BLaER1 (cell line): Measurements from ENCODE around the gene ZNF41.
"Not testable (repeated sequence)": the region's sequence is repeated elsewhere in the genome, so short reads cannot be mapped to it uniquely, and the experiment has no call there.

Experiments
- H3K27ac ChIP-seq: shearing (Covaris generic); formaldehyde crosslinking; 2 replicates; pipeline ENCODE4 v1.8.1; 2022
- H3K27me3 ChIP-seq: shearing (Covaris generic); formaldehyde crosslinking; 2 replicates; pipeline ENCODE4 v1.8.1; 2022
- H3K36me3 ChIP-seq: shearing (Covaris generic); formaldehyde crosslinking; 2 replicates; pipeline ENCODE4 v1.8.1; 2022
- H3K4me1 ChIP-seq: shearing (Covaris generic); formaldehyde crosslinking; 2 replicates; pipeline ENCODE4 v1.8.1; 2022
- H3K4me2 ChIP-seq: shearing (Covaris generic); formaldehyde crosslinking; 2 replicates; pipeline ENCODE4 v1.8.1; 2022
- H3K4me3 ChIP-seq: shearing (Covaris generic); formaldehyde crosslinking; 2 replicates; pipeline ENCODE4 v1.8.1; 2022
- H3K9ac ChIP-seq: shearing (Covaris generic); formaldehyde crosslinking; 2 replicates; pipeline ENCODE4 v1.8.1; 2022
- H3K9me3 ChIP-seq: shearing (Covaris generic); formaldehyde crosslinking; 2 replicates; pipeline ENCODE4 v1.8.1; 2022
- H4K20me1 ChIP-seq: shearing (Covaris generic); formaldehyde crosslinking; 2 replicates; pipeline ENCODE4 v1.8.1; 2022
- Cebpa-rat ChIP-seq: shearing (Covaris generic); IDR thresholded peaks from 2 replicates; pipeline ENCODE4 v1.8.1; 2022

ZNF41 gene

DNA sequence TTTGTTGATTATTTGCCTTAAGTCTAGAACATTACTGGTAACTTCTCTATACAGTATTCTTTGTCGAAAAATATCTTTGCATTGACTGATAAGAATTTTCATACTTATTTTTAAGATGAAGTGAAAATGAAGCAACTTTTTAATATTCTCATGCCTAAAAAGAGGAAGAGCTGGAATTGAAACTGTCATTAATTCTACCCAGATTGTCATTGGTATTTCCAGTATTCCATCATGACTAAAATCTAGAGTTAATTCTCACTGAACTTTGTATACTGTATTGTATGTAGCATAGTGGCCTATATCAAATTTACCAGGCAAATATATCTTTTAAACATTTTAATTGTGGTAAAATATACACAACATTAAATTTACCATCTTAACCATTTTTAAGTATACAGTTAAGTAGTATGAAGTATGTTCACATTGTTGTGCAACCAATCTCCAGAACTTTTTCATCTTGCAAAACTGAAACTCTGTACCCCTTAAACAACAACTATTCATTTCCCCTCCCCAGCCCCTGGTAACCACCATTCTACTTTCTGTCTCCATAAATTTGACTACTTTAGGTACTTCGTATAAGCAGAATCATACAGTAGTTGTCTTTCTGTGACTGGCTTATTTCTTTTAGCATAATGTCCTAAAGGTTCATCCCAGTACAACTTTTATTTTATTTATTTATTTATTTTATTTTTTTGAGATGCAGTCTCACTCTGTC, 24.3 kb upstream of the ZNF41 start:
- TF ChIP-seq Cebpa-rat = no peak
- no peak overlapping the region for H3K9ac ChIP-seq
- H3K4me2 ChIP-seq = no peak overlapping the region
- peaks cover 41% of the 10 kb centered on the region for H3K27me3 ChIP-seq
- H3K27ac ChIP-seq = no peak overlapping the region
- H4K20me1 ChIP-seq = no peaks in the 10 kb centered on the region; the same call in 1 of the 2 replicates
- H3K4me1 ChIP-seq = no peaks in the 10 kb centered on the region
- no peaks in the 10 kb centered on the region for H3K36me3 ChIP-seq
- no peak overlapping the region for H3K4me3 ChIP-seq
- H3K9me3 ChIP-seq = no peaks in the 10 kb centered on the region

DNA sequence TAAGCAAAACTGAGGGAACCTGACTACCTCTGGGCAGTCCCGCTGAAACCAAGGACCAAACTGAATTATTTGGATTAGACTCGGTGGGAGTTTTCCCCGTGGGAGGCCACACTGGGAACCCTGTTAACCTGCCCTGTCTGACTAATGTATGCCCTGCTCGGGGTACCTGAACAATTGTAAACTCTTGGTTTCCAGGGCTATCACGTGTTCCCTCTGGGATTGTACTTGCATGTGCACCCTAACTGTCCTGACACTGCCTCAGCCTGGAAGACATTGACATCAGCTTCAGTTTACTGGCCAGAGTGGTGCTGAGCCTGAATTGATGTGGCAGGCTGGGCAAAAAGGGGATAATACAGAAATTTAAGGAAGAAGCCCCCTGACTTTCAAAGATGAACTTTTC, 20.1 kb upstream of the ZNF41 start:
- no peaks in the 10 kb centered on the region; the same call in 1 of the 2 replicates for H4K20me1 ChIP-seq
- H3K4me3 ChIP-seq = no peak overlapping the region
- H3K4me2 ChIP-seq = no peak overlapping the region
- H3K27ac ChIP-seq = no peak overlapping the region
- no peak overlapping the region for H3K9ac ChIP-seq
- no peak for TF ChIP-seq Cebpa-rat
- H3K9me3 ChIP-seq = no peaks in the 10 kb centered on the region
- H3K36me3 ChIP-seq = no peaks in the 10 kb centered on the region
- H3K4me1 ChIP-seq = 0 out of 2 replicates have a peak, but pooled peaks cover 4% of the 10 kb centered on the region
- H3K27me3 ChIP-seq = peaks cover 67% of the 10 kb centered on the region

DNA sequence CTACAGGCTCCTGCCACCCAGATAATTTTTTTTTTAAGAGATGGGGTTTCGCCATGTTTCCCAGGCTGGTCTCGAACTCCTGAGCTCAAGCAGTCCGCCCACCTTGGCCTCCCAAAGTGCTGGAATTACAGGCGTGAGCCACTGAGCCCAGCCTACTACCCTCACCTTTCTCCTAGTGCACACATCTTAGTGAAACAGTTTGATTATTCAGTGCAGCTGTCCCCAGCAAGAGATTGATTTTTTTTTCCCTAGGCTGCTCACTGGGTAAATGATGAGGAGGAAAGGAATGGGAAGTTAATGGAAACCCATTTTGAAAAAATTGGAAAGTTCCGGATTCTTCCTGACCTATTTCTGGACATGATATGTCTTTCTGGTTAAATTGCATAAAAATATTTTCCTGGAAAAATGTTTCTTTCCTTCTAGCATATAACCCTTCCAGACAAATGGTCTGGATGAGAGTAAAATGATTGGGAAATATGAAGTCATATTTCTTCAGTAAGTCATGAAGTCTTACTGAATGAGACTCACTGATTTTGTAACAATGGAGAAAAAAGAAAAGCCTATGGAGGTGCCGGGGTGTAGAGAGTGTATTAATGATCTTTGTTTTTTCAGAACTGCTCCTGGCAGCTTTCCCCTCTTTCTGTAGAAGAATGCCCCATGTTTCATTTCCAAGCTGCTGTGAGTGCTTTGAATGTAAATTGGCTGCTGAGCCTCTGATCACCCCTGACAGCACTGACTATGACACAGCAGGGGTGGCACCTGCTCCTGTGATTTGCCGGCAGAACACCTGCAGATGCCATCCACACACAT, 19.5 kb upstream of the ZNF41 start:
- H3K4me1 ChIP-seq = 0 out of 2 replicates have a peak, but pooled peaks cover 4% of the 10 kb centered on the region
- no peaks in the 10 kb centered on the region for H3K9me3 ChIP-seq
- H3K9ac ChIP-seq = no peak overlapping the region
- H3K27me3 ChIP-seq = peaks cover 65% of the 10 kb centered on the region
- no peak overlapping the region for H3K4me3 ChIP-seq
- H4K20me1 ChIP-seq = no peaks in the 10 kb centered on the region; the same call in 1 of the 2 replicates
- H3K36me3 ChIP-seq = no peaks in the 10 kb centered on the region
- no peak overlapping the region for H3K4me2 ChIP-seq
- no peak overlapping the region for H3K27ac ChIP-seq
- no peak for TF ChIP-seq Cebpa-rat

DNA sequence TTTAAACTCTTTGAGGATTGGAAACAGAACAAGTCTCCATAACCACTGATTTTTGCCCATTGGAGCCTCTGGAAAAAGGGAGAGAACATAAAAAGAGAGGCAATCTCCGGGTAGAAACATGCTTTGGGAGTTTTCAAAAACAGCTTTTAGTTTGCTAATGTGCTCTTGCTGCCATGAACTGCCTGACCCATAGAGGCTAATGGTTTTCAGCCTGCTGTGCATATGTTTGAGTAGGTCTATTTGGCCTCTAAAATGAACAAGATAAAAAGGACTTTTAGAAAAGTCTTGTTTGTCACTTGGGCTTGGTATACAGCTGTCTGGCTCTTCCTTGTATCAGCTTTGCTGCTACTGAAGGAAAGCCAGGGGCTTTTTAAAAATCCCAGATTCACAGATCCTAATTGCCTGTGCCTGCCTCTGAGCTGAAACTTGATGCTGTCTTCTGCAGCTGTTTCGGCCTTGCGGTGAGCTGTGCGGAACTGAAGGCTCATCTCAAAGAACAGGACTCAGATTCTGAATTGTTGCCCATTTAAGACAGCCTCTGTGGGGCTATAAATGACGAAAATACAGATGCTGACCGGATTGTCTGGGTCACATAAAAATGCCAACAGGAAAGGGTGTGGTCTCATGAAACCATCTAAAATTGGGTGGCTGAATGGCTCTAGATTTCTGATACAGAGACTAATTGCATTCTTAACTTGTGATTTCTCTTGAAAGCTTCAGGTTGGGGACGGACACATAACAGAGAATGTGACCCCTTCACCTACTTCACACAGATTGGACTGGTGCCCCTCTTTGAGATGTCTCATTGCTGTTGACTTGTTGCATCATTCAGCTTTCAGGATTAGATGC, 18.4 kb upstream of the ZNF41 start:
- H3K4me3 ChIP-seq = no peak overlapping the region
- H3K27ac ChIP-seq = no peak overlapping the region

DNA sequence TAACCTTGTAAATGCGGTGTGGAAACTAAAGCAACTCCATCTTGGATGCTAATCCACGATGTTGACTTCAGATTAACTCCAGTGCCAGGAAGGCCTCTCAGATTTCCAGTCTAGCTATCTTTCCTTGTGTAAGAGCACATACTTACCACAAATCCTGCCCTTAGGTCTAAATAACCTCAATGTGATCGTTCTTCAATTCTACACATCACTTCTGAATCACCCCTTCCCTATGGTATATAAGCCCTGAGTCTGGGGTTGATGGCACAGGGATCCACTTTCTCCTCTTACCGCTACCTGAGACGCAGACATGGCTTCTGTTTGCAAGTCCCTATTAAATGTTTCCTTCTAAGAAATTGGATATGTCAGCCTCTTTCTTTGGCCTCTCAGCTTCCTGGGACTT, 17.5 kb upstream of the ZNF41 start:
- Histone ChIP-seq H3K9ac (no peak overlapping the region), H3K4me2 (no peak overlapping the region), H3K4me3 (no peak overlapping the region), H4K20me1 (no peaks in the 10 kb centered on the region; the same call in 1 of the 2 replicates), H3K27ac (no peak overlapping the region), H3K27me3 (peaks cover 73% of the 10 kb centered on the region), H3K36me3 (no peaks in the 10 kb centered on the region), H3K4me1 (0 out of 2 replicates have a peak, but pooled peaks cover 4% of the 10 kb centered on the region), H3K9me3 (no peaks in the 10 kb centered on the region)
- no peak for TF ChIP-seq Cebpa-rat

More for the DNA sequence above, 18.4 kb upstream of the ZNF41 start:
- no peaks in the 10 kb centered on the region; the same call in 1 of the 2 replicates for H4K20me1 ChIP-seq
- H3K4me2 ChIP-seq = no peak overlapping the region
- no peaks in the 10 kb centered on the region for H3K36me3 ChIP-seq
- TF ChIP-seq Cebpa-rat = no peak
- H3K9me3 ChIP-seq = no peaks in the 10 kb centered on the region
- no peak overlapping the region for H3K9ac ChIP-seq
- H3K4me1 ChIP-seq = 0 out of 2 replicates have a peak, but pooled peaks cover 4% of the 10 kb centered on the region
- H3K27me3 ChIP-seq = peaks cover 70% of the 10 kb centered on the region

DNA sequence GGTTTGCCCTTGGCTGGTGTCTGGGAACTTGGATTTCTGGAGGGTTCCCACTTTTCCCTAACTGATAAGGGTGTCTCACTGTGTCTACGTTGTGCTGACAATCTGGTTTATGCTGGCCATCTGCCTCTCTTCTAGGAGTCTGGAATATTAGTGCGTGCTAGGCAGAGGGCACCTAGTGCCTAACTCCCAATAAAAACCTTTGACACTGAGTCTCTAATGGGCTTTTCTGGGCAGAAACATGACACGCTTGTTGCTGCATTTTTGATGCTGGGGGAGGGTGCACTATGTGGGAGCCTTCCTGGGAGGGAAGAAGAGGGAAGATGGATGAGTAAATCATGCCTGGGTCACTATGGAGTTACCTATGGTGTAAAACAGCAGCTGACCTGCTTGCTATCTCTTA, 16.3 kb upstream of the ZNF41 start:
- no peak overlapping the region for H3K4me3 ChIP-seq
- 0 out of 2 replicates have a peak, but pooled peaks cover 4% of the 10 kb centered on the region for H3K4me1 ChIP-seq
- H3K9me3 ChIP-seq = peaks cover 5% of the 10 kb centered on the region; the same call in 1 of the 2 replicates
- TF ChIP-seq Cebpa-rat = no peak
- H3K36me3 ChIP-seq = no peaks in the 10 kb centered on the region
- no peak overlapping the region for H3K27ac ChIP-seq
- no peak overlapping the region for H3K4me2 ChIP-seq
- H3K27me3 ChIP-seq = peaks cover 80% of the 10 kb centered on the region
- H3K9ac ChIP-seq = no peak overlapping the region
- no peaks in the 10 kb centered on the region; the same call in 1 of the 2 replicates for H4K20me1 ChIP-seq

DNA sequence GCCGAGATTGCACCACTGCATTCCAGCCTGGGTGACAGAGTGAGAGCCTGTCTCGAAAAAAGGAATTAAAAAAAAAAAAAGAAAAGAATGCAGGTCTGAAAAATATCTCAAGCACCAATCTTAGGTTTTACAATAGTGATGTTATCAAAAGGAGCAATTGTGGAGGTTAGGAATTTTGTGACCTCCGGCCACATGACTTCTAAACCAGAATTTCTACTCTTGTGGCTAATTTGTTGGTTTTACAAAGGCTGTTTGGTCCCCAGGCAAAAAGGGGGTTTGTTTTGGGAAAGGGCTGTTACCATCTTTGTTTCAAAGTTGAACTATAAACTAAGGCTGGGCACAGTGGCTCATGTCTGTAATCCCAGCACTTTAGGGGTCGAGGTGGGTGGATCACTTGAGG, 15.4 kb upstream of the ZNF41 start:
- Histone ChIP-seq H3K27ac (no peak overlapping the region), H3K4me1 (0 out of 2 replicates have a peak, but pooled peaks cover 4% of the 10 kb centered on the region), H3K4me3 (no peak overlapping the region), H3K9ac (no peak overlapping the region), H4K20me1 (no peaks in the 10 kb centered on the region; the same call in 1 of the 2 replicates), H3K36me3 (no peaks in the 10 kb centered on the region), H3K27me3 (peaks cover 78% of the 10 kb centered on the region), H3K4me2 (no peak overlapping the region), H3K9me3 (peaks cover 13% of the 10 kb centered on the region)
- no peak for TF ChIP-seq Cebpa-rat

DNA sequence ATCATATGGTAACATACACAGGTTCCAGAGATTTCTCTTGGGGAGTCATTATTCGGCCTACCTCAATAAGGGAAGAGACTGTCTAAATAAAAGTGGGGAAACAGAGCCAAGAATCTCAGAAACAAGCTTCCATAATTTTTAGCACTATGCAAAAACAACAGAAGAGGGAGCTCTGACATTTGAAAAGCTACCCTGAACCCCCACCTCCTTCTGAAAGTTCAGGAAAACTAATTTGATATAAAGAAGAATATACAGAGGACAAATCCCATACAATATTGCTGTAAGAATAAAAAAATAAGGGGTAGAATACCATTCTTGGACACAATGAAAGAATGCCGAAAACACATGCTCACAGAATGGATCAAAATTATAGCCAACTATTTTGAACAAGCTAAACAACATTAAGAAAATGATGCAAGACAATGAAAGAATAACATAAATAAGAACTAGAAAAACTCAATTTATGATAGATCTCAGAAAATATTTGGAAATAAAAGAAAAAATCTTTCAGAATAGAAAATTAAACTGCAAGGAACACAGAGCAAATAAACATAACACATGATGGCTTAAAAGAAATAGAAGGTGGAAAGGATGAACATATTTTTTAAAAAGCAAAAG, 14.4 kb upstream of the ZNF41 start:
- no peaks in the 10 kb centered on the region; the same call in 1 of the 2 replicates for H4K20me1 ChIP-seq
- no peak overlapping the region for H3K4me3 ChIP-seq
- H3K9ac ChIP-seq = no peak overlapping the region
- H3K27ac ChIP-seq = no peak overlapping the region
- peaks cover 21% of the 10 kb centered on the region for H3K9me3 ChIP-seq
- no peaks in the 10 kb centered on the region for H3K36me3 ChIP-seq
- peaks cover 74% of the 10 kb centered on the region for H3K27me3 ChIP-seq
- no peak overlapping the region for H3K4me2 ChIP-seq
- TF ChIP-seq Cebpa-rat = no peak
- H3K4me1 ChIP-seq = peaks cover 8% of the 10 kb centered on the region; the same call in 1 of the 2 replicates

DNA sequence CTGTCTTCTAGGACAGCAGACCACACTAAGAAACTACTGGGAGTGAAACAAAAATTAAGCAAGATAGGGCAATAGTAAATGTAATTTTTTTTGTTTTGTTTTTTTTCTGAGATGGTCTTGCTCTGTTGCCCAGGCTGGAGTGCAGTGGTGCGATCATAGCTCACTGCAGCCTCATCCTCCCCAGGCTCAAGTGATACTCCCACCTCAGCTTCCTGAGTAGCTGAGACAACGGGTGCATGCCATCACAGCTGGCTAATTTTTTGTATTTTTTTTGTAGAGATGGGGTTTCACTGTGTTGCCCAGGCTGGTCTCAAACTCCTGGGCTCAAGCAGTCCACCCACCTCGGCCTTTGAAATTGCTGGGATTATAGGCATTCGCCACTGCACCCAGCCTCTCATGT, 9.1 kb upstream of the ZNF41 start:
- H3K36me3 ChIP-seq, H3K27ac ChIP-seq, H4K20me1 ChIP-seq, H3K9ac ChIP-seq, H3K4me3 ChIP-seq: not testable (repeated sequence)
- Histone ChIP-seq H3K9me3 (peaks cover 29% of the 10 kb centered on the region), H3K4me2 (peak overlapping the region; percentile 26), H3K27me3 (peaks cover 55% of the 10 kb centered on the region), H3K4me1 (peaks cover 11% of the 10 kb centered on the region; the same call in 1 of the 2 replicates)
